ENCODE results near the gene C6orf52. TPM values are rescaled to one million over a fixed set of nuclear protein-coding genes. Genes with fewer than 3 reads are reported as not detected.
"Not testable (repeated sequence)": the region's sequence is repeated elsewhere in the genome, so short reads cannot be mapped to it uniquely, and the experiment has no call there.

The C6orf52 gene
- total RNA-seq, 1 donor from 2014 or later, result 0.75 TPM

DNA sequence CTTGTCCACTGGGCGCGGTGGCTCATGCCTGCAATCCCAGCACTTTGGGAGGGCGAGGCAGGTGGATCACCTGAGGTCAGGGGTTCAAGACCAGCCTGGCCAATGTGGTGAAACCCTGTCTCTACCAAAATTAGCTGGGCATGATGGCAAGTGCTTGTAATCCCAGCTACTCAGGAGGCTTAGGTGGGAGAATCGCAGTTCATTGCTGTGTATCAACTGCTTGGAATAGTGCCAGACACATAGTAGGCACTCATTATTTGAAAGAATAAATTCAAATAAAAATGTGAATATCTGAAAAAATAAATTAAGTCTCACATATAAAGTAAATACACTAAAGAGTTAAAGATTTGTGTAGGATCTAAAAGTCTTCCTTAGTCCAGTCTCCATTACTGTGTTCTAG lies 2.2 kb upstream of the C6orf52 start:
- DNase-seq (ENCODE audit: low read depth), result no peak

- DNase-seq (ENCODE audit: low read depth), result no peak
These were observed 756 bp upstream of the C6orf52 start for GRCh38 chr6:10695086-10695657.

- DNase-seq (ENCODE audit: low read depth), result no peak
These were observed 1.4 kb downstream of the C6orf52 start for GRCh38 chr6:10692965-10693538.

GRCh38 chr6:10690651-10691445 lies 3.6 kb downstream of the C6orf52 start:
- no peak for DNase-seq (ENCODE audit: low read depth)

- no peak for DNase-seq (ENCODE audit: low read depth)
These were observed 6.8 kb downstream of the C6orf52 start for GRCh38 chr6:10687582-10687981.

DNA sequence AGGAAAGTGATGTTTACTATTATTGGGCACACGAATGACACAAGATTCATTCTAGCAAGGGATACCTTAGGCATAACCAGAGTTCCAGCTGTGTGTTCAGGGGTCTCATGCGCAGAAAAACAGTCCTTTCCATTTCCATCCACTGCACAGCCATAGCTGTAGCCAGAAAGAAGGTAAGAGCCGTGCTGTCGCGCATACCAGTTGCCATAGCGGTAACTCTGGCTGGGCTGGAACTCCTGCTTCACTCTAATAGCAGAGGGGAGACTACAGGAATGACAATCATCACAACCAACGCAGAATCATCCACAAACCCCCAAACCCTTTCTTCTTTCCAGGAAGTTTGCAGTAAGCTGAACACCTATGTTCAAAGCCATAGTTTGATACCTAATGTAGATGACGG lies 7.5 kb downstream of the C6orf52 start:
- DNase-seq (ENCODE audit: low read depth), result no peak

- no peak for DNase-seq (ENCODE audit: low read depth)
These were observed 9.1 kb downstream of the C6orf52 start for GRCh38 chr6:10685092-10685915.

DNA sequence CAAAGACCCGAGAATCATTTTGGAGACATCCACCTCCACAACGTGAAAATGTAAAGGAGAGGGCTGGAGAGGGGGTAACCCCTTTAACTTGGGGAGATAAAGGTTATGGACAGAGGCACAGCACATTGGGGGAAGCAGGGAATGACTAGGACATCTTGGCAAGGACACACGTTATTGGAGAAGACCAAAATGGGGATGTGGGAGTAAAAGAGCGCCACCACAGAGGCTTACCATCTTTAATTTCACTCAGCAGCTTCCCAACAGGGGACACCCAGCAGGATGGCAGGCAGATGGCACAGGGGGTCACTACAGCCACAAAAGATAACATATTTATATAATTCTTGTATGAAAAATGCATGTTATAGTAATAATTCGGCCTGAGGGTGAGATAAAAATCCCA lies 9.8 kb downstream of the C6orf52 start:
- no peak for DNase-seq (ENCODE audit: low read depth)

- no peak for DNase-seq (ENCODE audit: low read depth)
These were observed 11.9 kb downstream of the C6orf52 start for GRCh38 chr6:10682355-10682988.

- DNase-seq (ENCODE audit: low read depth), result no peak
These were observed 12.6 kb downstream of the C6orf52 start for GRCh38 chr6:10681795-10682194.

- DNase-seq (ENCODE audit: low read depth), result no peak
These were observed 16.0 kb downstream of the C6orf52 start for GRCh38 chr6:10678456-10678855.

- no peak for DNase-seq (ENCODE audit: low read depth)
These were observed 18.0 kb downstream of the C6orf52 start for GRCh38 chr6:10676403-10676802.

- peak; percentile 89 for DNase-seq (ENCODE audit: low read depth)
These were observed 26.1 kb downstream of the C6orf52 start for GRCh38 chr6:10668126-10668917.

DNA sequence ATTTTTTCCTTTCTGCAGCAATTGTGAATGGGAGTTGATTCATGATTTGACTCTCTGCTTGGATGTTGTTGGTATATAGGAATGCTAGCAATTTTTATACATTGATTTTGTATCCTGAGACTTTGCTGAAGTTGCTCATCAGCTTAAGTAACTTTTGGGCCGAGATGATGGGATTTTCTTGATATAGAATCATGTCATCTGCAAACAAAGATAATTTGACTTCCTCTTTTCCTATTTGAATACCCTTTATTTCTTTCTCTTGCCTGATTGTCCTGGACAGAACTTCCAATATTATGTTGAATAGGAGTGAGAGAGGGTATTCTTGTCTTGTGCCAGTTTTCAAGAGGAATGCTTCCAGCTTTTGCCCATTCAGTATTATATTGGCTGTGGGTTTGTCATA lies 28.8 kb downstream of the C6orf52 start:
- DNase-seq (ENCODE audit: low read depth), result not testable (repeated sequence)

DNA sequence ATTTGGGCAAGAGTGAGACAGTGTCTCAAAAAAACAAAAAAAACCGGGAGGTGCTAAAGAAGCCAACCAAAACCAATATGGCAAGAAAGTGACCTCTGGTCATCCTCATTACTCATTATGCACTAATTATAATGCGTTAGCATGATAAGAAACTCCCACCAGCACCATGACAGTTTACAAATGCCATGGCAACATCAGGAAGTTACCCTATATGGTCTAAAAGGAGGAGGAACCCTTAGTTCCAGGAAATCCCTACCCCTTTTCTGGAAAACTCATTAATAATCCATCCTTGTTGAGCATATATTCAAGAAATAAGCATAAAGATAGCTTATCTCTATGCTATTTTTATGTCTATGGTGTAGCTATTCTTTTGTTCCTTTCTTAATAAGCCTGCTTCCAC lies 31.7 kb downstream of the C6orf52 start:
- DNase-seq (ENCODE audit: low read depth), result no peak

GRCh38 chr6:10662207-10662606 lies 32.2 kb downstream of the C6orf52 start:
- DNase-seq (ENCODE audit: low read depth), result no peak

DNA sequence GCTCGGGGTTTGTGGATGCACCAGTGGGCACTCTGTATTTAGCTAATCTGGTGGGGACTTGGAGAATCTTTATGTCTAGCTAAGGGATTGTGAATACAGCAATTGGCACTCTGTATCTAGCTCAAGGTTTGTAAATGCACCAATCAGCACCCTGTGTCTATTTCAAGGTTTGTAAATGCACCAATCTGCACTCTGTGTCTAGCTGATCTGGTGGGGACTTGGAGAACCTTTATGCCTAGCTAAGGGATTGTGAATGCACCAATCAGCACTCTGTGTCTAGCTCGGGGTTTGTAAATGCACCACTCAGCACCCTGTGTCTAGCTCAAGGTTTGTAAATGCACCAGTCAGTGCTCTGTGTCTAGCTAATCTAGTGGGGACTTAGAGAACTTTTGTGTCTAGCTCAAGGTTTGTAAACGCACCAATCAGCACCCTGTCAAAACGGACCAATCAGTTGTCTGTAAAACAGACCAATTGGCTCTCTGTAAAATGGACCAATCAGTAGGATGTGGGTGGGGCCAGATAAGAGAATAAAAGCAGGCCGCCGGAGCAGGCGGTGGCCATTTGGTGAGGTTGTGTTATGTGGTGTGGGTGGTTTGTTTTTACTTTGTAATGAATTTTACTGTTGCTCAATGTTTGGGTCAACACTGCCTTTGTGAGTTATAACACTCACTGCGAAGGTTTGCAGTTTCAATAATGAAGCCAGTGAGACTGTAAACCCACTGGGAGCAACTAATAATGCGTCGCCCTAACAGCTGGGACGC lies 33.8 kb downstream of the C6orf52 start:
- DNase-seq (ENCODE audit: low read depth), result not testable (repeated sequence)

DNA sequence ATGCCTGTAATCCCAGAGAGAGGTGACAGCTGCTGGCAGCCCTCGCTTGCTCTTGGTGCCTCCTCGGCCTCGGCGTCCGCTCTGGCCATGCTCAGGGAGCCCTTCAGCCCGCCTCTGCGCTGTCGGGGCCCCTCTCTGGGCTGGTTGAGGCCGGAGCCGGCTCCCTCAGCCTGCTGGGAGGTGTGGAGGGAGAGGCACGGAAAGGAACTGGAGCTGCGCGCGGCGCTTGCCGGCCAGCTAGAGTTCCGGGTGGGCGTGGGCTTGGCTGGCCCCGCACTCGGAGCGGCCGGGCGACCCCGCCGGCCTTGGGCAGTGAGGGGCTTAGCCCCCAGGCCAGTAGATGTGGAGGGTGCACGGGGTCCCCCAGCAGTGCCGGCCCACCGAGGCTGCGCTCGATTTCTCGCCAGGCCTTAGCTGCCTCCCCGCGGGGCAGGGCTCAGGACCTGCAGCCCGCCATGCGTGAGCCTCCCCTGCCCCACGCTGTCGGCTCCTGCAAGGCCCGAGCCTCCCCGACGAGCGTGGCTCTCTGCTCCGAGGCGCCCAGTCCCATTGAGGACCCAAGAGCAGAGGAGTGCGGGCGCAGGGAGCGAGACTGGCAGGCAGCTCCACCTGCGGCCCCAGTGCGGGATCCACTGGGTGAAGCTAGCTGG lies 34.6 kb downstream of the C6orf52 start:
- peak; percentile 41 for DNase-seq (ENCODE audit: low read depth)
